Measurements from ENCODE around the gene FRYL.
"Not testable (repeated sequence)": the region's sequence is repeated elsewhere in the genome, so short reads cannot be mapped to it uniquely, and the experiment has no call there.

Gene FRYL

DNA sequence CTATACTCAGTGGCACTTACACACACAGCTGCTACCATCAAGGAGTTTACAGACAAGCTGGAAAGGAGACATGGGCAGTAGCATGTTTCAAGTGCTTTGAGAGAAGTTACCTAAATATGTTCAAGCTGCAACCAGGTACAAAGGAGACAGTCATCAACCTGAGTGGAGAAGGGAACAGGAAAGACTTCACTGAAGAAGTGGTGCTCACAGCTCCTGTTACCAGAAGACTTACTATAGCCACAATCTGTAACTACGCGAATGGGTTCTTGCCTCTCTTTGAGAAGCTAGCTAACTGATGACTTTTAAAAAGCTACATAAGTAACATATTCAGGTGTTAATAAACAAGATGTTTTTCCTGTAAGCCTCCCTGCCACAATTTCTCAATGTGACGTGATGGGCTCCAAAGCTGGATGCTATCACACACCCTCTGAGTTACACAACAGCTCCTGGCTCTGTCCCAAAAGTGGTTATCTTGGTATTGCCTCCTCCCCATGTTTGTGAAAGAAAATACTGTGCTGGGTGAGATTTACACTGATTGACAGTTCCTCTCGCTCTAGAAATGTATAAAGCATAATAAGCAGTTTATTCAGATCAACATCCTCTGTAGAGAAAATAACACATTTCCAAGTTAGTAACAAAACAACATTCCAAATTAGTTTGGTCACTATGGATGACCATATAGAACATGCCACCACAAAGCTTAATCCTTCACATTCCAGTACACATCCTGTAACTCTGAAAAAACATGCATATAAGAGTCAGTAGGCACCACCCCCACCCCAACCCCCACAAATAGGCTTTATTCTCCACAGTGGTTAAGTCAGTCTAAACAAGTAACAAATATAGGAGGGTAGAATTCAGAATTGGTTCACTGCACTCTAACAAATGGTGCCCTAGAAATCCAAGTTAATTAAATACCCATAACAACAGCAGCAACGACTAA, 81.8 kb downstream of the FRYL start:
- DNase-seq (ENCODE audit: low read depth in 2 of 2): no peak

DNA sequence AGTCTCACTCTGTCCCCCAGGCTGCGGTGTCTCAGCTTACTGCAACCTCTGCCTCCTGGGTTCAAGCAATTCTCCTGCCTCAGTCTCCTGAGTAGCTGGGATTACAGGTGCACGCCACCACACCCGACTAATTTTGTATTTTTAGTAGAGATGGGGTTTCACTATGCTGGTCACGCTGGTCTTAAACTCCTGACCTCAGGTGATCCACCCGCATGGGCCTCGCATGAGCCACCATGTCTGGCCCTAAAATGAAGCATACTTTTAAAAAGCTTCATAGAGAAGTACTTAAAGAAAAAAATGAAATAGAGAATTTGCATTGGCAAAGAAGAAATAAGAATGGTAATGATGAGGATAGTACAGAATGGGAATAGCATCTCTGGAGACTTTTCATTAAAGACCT, 82.6 kb downstream of the FRYL start:
- not testable (repeated sequence) for DNase-seq (ENCODE audit: low read depth in 2 of 2)

DNA sequence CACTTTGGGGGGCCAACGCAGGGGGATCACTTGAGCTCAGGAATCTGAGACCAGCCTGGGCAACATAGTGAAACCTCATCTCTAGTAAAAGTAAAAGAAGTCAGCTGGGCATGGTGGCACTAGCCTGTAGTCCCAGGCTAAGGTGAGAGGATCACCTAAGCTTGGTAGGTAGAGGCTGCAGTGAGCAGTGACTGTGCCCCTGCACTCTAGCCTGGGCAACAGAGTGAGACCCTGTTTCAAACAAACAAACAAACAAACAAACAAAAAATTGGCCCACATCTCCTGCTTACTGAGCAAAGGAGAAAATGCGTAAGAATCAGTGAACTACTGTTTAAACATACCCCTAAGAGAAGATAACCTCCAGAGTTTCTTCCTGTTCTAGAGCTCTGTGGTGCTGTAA, 85.3 kb downstream of the FRYL start:
- no peak for DNase-seq (ENCODE audit: low read depth in 2 of 2)

DNA sequence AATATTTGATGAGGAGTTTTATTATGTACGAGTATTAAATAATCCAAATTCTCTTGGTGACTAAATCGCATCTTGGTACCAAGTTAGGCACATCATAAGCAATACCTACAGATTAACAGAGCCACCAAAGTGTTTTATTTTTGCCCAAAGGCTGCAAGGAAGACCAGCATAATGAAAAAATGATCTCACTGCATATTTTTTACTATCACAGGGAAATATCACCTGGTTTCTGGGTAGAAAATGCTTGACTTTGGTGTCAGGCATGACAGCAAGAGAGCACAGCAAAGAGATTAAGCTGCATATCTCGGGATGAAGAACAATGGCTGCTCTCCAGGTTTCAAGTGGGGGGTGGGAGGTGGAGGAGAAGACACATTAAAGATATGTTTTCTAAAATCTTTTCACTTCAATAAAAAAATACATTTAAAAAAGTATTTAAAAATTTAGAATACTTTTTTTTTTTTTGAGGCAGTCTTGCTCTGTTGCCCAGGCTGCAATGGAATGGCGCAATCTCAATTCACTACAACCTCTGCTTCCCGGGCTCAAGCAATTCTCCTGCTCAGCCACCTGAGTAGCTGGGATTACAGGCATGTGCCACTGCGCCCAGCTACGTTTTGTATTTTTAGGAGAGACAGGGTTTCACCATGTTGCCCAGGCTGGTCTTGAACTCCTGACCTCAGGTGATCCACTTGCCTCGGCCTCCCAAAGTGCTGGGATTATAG, 86.1 kb downstream of the FRYL start:
- no peak for DNase-seq (ENCODE audit: low read depth in 2 of 2)

DNA sequence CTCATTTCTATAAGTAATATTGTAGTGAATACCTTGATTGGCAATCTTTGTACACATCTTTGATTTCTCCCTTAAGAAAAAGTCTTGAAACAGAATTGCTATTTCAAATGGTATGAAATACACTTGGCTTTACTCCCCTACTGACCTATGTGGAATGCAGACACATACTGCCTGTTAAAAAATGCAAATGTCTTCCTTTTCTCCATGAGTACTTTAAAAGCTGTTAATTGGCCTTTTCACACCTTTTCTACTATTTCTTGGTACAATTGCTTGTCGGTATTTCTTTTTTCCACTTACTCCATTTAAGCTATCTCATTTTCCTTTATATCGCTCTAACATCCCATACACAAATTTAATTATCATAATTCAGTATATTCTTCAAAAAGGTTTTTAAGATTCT, 87.2 kb downstream of the FRYL start:
- no peak for DNase-seq (ENCODE audit: low read depth in 2 of 2)

DNA sequence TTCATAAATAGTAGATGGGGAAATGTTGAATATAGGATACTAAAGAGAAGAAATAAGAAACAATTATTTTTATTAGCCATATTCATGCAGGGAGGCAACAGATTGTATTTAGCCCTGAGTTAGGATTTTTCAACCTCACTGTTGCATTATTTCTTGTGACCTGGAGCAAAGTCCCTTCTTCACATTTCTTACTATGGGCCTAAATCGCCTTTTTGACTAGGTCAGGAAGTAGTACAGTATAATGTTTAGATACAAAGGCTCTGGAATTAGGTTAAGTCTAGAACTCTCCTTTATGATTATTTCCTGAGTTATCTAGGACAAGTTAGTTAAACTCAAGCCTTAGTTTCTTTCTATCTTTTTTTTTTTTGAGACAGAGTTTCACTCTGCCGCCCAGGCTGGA, 88.0 kb downstream of the FRYL start:
- DNase-seq (ENCODE audit: low read depth in 2 of 2): no peak

DNA sequence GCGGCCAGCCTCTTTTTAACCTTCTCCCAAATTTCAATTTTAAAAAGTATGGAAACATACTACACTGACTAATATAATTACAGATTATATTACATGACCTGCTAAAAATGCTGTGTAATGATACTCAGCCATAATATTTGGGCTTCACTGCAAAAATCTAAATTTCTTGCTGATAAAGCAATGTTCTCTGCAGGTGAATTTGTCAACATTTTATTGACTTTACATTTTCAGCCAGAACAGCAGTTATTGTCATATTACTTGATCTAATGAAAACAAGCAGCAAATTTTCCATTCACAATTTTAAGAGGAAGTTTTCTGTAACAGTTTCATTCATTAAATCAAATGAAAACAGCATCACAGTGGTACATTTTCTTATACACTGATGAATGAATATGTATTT, 91.1 kb downstream of the FRYL start:
- DNase-seq (ENCODE audit: low read depth in 2 of 2): no peak

DNA sequence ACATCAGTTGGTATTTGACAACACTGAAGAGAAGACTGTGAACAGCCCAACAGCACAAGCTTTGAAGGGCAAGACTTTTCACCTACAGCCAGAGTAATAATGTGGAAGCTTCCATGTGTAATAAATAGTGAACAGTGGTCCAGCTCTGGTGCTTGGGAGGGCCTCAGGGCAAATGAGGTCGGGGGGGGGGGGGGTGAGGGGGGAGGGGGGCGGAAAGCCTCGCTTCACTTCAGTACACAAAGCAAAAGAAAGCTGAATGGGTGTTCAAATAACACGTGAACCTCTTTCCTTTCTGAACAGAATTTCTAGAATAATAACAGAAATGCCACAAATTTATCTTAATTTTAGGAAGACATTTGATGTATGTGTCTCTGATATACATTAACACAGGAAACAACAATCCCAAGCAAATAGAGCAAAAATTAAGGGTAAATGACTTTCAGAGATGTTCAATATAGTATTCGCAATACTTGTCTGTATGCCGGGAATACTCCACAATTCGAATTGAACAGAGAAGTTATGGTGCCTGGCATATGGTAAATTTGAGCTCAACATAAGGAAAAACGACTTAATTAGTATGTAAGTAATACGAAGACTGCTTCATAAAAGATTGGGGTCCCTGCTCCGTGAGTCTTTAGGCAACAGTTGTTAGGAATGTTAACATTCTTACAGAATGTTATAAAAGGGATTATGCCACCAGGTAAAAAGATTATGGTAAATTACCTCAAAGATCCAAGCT, 92.6 kb downstream of the FRYL start:
- DNase-seq (ENCODE audit: low read depth in 2 of 2): no peak

DNA sequence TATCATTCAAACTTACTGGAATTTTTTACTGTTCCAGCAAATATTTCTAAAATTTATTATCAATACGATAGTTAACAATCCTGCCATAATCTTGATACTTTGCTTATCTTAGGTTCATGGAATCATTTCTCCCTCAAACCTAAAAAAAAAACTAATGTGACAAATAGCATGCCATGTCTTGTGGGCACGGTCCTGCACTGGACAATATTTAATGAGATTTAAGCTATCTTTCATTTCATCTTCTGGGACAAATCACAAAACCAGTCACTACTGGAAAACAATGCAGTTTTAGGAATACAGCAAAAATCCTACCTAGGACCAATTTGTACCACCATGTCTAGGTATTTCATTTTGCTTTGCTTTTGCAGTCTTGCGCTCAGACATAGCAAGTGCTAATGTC, 93.7 kb downstream of the FRYL start:
- DNase-seq (ENCODE audit: low read depth in 2 of 2): no peak

DNA sequence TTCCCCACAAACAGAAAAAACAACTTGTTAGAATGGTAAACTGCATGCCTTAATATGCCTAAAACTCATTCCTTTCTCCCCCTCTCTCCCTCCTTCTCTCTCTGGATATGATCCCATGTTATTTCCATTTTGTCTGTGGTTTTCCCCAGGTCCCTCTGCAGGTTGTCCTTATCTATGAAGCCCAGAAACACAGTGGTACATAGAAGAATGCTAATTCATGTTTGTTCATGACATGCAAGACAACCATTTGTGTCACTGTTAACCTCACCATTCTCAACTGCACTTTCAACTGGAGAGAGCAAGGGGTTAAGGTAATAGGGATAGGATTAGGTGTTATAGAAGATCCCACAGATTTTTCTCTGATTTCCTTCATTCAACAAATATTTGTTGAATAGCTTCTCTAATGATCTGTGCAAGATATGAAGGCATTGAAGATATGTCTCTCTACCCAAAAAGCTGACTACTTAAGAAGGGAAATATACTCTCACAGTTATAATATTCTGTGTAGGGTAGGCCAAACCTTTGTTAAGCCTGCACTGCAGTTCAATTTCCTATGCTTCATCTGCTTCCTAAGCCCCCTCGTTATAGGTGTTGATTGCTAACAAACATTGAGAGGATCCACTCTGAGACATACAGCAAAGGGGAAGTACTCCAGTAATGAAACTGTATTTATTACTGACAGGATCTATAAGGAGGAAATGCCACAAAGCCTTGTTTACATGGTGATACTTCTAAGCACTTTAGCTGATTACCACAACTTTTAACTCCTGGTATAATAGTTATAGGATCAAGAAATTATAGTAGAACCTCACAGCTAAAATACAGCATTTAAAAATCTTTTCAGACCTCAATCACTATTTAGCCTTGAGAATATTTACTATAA, 96.1 kb downstream of the FRYL start:
- DNase-seq (ENCODE audit: low read depth in 2 of 2): no peak

DNA sequence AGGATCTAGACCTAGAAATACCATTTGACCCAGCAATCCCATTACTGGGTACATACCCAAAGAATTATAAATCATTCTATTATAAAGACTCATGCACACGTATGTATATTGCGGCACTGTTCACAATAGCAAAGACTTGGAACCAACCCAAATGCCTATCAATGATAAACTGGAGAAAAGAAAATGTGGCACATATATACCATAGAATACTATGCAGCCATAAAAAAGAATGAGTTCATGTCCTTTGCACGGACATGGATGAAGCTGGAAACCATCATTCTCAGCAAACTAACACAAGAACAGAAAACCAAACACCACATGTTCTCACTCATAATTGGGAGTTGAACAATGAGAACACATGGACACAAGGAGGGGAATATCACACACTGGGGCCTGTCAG, 97.2 kb downstream of the FRYL start:
- not testable (repeated sequence) for DNase-seq (ENCODE audit: low read depth in 2 of 2)

DNA sequence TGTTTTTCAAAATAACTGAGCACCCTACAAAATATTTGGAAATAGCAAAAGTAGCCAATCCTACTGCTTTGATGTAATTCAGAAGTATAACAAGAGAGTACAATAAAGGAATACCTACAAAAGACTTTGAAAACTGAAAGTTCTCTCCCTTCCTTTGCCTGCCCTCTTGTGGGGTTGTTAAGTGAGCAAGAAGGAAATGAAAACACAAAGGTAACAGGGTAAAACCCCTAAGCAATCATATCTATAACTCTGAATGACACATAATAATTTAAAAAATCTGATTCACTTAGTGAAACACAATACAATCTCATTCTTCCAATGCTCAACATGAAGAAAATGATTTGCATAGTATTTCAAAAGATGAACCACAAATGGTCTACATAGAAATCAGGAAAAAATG, 98.2 kb downstream of the FRYL start:
- no peak for DNase-seq (ENCODE audit: low read depth in 2 of 2)

DNA sequence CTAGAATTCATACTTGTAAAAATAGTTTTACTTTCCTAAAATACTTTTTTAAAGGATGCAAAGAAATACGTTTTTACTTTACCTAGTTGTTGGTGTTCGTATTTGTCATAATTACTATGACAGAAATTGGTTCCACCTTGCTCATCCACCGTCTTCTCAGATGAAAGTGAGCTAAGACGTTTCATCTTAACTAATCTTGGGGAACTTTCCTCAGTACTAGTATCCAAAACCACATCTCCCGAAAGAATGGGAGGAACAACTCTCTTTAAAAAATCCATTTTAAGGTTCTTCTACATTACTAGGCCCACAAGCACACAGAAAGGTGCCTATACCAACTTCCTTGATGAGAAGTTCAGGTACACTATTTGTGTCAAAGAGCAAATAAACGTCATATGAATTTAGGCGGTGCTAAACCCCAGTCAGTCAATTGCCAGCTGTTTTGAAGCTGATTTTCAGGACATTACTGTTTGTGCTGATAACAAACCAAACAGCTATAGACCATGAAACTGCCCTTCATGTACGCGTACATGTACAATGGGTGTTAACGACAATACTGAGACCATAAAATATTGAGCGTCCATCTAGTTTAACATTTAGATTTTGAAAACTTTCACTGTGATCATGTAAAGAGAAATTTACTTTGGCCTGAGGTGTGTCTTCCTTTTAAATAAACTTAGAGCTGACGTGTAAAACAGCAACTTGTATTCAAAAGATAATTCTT, 99.1 kb downstream of the FRYL start:
- no peak for DNase-seq (ENCODE audit: low read depth in 2 of 2)

DNA sequence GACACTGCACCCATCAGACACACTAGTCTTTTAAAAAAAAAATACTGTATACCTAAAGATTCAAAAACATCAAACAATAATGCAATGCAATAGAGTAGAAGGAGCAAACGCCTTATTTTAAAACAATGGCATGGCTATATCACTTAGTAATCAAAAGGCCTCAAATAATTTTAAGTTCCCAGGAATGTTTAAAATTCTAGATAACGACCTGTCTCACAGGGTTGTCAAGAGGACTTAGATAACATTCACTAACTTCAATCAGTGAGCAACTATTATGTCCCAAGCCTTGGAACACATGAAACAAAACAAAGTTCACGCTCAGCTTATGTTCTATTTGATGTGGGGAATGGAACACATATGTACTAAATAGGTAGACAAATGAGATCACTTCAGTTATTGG, 106.5 kb downstream of the FRYL start:
- DNase-seq (ENCODE audit: low read depth in 2 of 2): no peak

DNA sequence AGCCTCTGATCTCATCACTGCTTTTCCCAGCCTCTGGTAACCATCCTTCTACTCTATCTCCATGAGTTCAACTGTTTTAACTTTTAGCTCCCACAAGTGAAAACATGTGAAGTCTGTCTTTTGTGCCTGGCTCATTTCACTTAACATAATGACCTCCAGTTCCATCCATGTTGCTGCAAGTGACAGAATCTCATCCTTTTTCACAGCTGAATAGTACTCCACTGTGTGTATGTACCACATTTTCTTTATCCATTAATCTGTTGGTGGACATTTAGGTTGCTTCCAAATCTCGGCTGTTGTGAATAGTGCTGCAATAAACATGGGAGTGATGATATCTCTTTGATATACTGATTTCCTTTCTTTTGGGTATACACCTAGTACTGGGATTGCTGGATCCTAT, 109.5 kb downstream of the FRYL start:
- DNase-seq (ENCODE audit: low read depth in 2 of 2): no peak

DNA sequence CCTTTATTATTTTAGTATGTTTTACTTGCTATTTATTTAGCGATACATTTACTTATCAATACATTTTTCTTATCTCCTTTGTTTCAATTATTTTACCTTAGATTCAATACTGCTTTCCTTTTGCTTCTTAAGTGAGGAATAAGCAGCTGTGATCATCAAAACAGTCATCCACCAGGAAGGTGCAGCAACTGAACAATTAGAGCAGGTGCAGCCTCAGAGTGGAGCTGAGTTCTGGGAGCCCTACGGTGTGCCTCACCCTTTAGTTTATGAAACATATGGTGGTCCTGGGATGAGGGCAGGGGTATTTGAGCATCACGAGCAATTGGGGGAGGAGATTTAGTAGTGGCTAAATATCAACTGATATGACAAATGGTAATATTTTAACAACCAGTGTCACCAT, 111.0 kb downstream of the FRYL start:
- no peak for DNase-seq (ENCODE audit: low read depth in 2 of 2)

DNA sequence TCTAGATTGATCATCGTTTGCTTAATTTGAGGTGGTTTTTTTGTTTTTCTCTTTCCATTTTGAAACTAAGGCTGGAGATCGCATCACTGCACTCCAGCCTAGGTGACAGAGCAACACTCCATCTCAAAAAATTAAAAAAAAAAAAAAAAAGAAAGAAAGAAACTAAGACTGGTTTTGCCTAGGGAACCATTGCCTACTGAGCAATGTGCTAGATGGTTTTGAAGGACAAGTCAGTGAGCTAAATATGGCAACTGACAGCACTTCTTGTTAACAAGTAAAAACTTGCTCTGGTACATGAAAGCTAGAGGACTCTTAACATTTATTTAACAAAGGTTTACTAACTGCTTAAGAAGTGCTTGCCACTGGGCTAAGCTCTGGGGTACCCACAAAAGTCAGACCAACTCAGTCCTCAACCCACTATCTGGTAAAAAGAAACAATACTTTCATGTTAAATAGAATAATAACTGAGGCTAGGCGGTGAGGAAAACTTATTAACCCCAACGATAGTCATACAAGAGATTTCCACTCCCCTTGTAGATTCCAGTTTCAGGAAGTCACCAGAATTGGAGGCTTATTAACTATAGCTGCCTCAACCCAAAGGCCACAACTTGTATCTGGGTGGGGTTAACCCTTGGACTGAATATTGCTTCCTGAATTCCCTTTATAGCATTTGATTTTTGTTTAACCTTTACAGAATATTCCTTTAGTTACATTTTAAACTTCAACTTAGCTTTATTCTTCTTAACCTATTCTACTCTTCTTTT, 111.6 kb downstream of the FRYL start:
- no peak for DNase-seq (ENCODE audit: low read depth in 2 of 2)

DNA sequence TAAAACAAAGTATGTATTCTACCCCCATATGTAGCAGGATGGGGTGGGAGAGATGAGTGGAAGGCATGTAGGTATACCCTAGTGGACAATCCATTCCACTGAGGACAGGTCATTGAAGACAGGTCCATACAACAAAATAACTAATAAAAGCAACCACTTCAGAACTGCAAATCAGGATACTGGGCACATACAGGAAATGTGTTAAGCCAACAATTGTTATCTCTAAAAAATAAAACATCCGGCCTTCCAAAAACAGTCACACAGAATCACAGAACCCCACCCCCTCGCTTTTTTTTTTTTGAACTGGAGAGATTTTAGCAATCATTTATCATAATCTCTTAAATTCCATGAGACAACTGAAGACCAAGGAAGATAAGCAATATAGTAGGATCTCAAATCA, 112.9 kb downstream of the FRYL start:
- DNase-seq (ENCODE audit: low read depth in 2 of 2): no peak

DNA sequence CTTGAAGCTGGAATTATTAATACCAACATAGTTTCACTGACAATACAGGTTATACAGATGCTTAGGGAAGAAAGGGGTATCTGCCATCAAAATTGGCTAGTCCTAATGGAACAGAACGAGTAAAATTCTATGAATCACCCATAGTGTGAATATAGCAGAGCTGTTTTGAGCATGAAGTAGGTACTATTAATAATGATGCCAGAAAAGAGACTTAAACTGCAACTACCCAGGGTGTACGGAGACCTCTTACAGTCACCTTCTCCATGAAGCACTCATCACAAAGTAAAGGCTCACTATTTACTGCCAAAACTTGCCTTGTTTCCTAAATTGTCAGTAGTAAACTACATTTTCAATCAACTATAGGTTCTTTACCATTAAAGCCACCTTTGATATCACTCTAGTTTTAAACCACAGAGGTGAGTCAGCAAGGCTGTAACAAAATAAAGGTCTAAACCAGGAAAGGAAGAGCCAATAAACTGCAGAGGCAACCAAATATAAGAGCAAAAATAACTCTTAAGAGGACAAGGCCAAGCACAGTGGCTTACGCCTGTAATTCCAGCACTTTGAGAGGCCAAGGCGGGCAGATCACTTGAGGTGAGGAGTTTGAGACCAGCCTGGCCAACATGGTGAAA, 114.4 kb downstream of the FRYL start:
- no peak for DNase-seq (ENCODE audit: low read depth in 2 of 2)

DNA sequence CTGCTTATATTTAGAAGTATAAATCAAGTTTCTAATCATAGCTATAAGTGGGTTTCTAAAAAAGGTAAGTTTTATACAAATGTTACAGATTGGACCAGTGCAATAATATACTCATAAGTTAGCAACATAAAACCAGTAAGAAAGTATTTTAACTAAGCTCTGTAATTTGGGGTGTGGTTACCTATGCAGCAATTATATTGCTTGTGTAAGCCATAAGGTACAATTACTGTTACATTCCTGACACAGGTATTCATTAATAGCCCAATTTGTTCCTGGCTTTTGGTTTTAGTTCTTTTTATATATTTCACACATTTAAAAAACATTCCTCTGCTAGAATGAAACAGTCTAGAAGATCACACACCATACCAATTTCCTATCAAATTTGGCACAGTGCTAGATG, 115.1 kb downstream of the FRYL start:
- no peak for DNase-seq (ENCODE audit: low read depth in 2 of 2)

All from stimulated activated CD4-positive, alpha-beta T cell treated with anti-CD3 and anti-CD28 coated beads, Interleukin-15, amount 100 ng/mL, for 48 hours (primary cell).